A549 (cell line): ENCODE measurements around the gene ZBTB20.

Experiments used
- HMGXB4 ChIP-seq: fragments of 250-450 bp; sonication (Bioruptor Pico); IDR thresholded peaks from 2 replicates; pipeline ENCODE4 v1.5.0; 2021; ENCODE audit warnings: mild to moderate bottlenecking, moderate library complexity, borderline replicate concordance
- RAD21 ChIP-seq, 2 experiments: fragments of >200 bp in 1 of 2; sonication (Bioruptor Twin) in 1 of 2; formaldehyde crosslinking in 1 of 2; IDR thresholded peaks in 1 of 2; conservative IDR thresholded peaks in 1 of 2; 2 replicates in 1 of 2; 3 replicates in 1 of 2; pipeline ENCODE4 v1.6.1; 2012 to 2018; ENCODE audit warnings: inconsistent platforms in 1 of 2
- RFX5 ChIP-seq: fragments of 450-650 bp; IDR thresholded peaks from 2 replicates; pipeline ENCODE4 v1.7.1; 2014; ENCODE audit warnings: antibody characterized with exemption, mild to moderate bottlenecking, moderate library complexity
- TF ChIP-seq, protein P1 (sequence below): fragments of >200 bp; sonication (Bioruptor Twin); formaldehyde crosslinking; IDR thresholded peaks from 3 replicates; pipeline ENCODE4 v1.5.1; 2016

DNA sequence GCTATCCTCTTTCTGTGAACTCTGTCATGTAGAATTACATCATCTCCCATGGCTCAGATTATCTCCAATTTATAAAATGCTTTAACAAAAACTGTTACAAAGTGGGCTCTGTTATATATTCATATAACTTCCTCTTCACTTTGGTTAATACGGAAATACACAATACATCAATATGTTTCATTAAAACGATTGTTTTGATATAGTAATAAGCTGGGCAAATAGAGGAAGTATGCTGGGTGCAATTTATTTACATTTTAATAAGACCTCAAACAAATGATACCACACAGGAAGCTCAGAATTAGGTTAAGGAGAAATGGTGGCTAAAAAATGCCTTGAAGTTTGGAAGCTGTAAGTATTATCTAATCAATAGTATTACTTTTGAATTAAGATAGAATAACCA is 331.0 kb downstream of the ZBTB20 start:
- TF ChIP-seq RAD21 (conservative IDR thresholded peaks at IDR 0.05 in 1 of 2, IDR thresholded peaks at IDR 0.05 in 1 of 2) (no peak), HMGXB4 (no peak), RFX5 (no peak)
- TF ChIP-seq, protein P1, sequence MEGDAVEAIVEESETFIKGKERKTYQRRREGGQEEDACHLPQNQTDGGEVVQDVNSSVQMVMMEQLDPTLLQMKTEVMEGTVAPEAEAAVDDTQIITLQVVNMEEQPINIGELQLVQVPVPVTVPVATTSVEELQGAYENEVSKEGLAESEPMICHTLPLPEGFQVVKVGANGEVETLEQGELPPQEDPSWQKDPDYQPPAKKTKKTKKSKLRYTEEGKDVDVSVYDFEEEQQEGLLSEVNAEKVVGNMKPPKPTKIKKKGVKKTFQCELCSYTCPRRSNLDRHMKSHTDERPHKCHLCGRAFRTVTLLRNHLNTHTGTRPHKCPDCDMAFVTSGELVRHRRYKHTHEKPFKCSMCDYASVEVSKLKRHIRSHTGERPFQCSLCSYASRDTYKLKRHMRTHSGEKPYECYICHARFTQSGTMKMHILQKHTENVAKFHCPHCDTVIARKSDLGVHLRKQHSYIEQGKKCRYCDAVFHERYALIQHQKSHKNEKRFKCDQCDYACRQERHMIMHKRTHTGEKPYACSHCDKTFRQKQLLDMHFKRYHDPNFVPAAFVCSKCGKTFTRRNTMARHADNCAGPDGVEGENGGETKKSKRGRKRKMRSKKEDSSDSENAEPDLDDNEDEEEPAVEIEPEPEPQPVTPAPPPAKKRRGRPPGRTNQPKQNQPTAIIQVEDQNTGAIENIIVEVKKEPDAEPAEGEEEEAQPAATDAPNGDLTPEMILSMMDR: no peak
